Measurements from ENCODE around the gene GFOD1. TPM values are rescaled to one million over a fixed set of nuclear protein-coding genes. Genes with fewer than 3 reads are reported as not detected.
A peak's percentile ranks its signal among the peaks of the same experiment; 100 is the strongest.

GFOD1 gene
- total and polyA plus RNA-seq, 7 donors: 2.3 to 18.3 (median 13.3) TPM

- Histone ChIP-seq H3K36me3 (no peaks in the 10 kb centered on the region), H3K9me3 (no peaks in the 10 kb centered on the region), H3K4me1 (no peaks in the 10 kb centered on the region), H3K27ac (no peak overlapping the region), H3K27me3 (no peaks in the 10 kb centered on the region), H3K4me3 (no peak overlapping the region)
- TF ChIP-seq POLR2A (IDR thresholded peaks at IDR 0.05): no peak
- TF ChIP-seq POLR2AphosphoS5 (IDR thresholded peaks at IDR 0.05): no peak
- no peak for TF ChIP-seq EP300 (IDR thresholded peaks at IDR 0.05)
- no peak for TF ChIP-seq CTCF (IDR thresholded peaks at IDR 0.05)
- no peak for DNase-seq
- 36 to 55% methylated on average over 4 of the region's 4 CpGs for WGBS, 2 donors
- intact Hi-C loops (cut with DNase I): no loop called here
Measured at GRCh38 chr6:13531956-13532355, 44.6 kb upstream of the GFOD1 start.

- H3K27ac ChIP-seq: no peak overlapping the region
- H3K27me3 ChIP-seq: no peaks in the 10 kb centered on the region
- H3K36me3 ChIP-seq: no peaks in the 10 kb centered on the region
- DNase-seq: no peak
- no peaks in the 10 kb centered on the region for H3K4me1 ChIP-seq
- no peak overlapping the region for H3K4me3 ChIP-seq
- TF ChIP-seq EP300 (IDR thresholded peaks at IDR 0.05) (no peak), POLR2A (IDR thresholded peaks at IDR 0.05) (no peak), POLR2AphosphoS5 (IDR thresholded peaks at IDR 0.05) (no peak), CTCF (IDR thresholded peaks at IDR 0.05) (no peak)
- WGBS, 2 donors: 20 to 63% methylated on average over 8 of the region's 8 CpGs
- intact Hi-C loops (cut with DNase I): no loop called here
- no peaks in the 10 kb centered on the region for H3K9me3 ChIP-seq
Measured at GRCh38 chr6:13528777-13529343, 41.5 kb upstream of the GFOD1 start.

GRCh38 chr6:13528232-13528631 lies 40.8 kb upstream of the GFOD1 start:
- intact Hi-C loops (cut with DNase I): no loop called here
- TF ChIP-seq CTCF (IDR thresholded peaks at IDR 0.05) (no peak), EP300 (IDR thresholded peaks at IDR 0.05) (no peak), POLR2AphosphoS5 (IDR thresholded peaks at IDR 0.05) (no peak), POLR2A (IDR thresholded peaks at IDR 0.05) (no peak)
- no peak overlapping the region for H3K4me3 ChIP-seq
- no peak for DNase-seq
- WGBS, 2 donors: 55 to 67% methylated on average over 3 of the region's 3 CpGs
- H3K36me3 ChIP-seq: no peaks in the 10 kb centered on the region
- H3K4me1 ChIP-seq: no peaks in the 10 kb centered on the region
- H3K27me3 ChIP-seq: no peaks in the 10 kb centered on the region
- H3K27ac ChIP-seq: no peak overlapping the region
- H3K9me3 ChIP-seq: no peaks in the 10 kb centered on the region

GRCh38 chr6:13527671-13528056 lies 40.3 kb upstream of the GFOD1 start:
- WGBS, 2 donors: 86 to 92% methylated on average over 4 of the region's 4 CpGs
- H3K27ac ChIP-seq: peak overlapping the region; percentile 42 to 64 (median 52)
- intact Hi-C loops (cut with DNase I): no loop called here

More at GRCh38 chr6:13527671-13528056, 40.3 kb upstream of the GFOD1 start:
- H3K27me3 ChIP-seq: no peaks in the 10 kb centered on the region
- no peaks in the 10 kb centered on the region for H3K4me1 ChIP-seq
- no peaks in the 10 kb centered on the region for H3K36me3 ChIP-seq
- H3K9me3 ChIP-seq: no peaks in the 10 kb centered on the region
- no peak overlapping the region for H3K4me3 ChIP-seq
- no peak for TF ChIP-seq CTCF (IDR thresholded peaks at IDR 0.05)
- peak in 1 of 2 donors; percentile 14 for TF ChIP-seq POLR2A (IDR thresholded peaks at IDR 0.05)
- peak in 2 of 4 donors; percentile 36 to 38 for TF ChIP-seq POLR2AphosphoS5 (IDR thresholded peaks at IDR 0.05)
- no peak for DNase-seq

All from sigmoid colon (tissue), 7 donors.